ENCODE measurements around the gene EFHC2. TPM values are rescaled to one million over a fixed set of nuclear protein-coding genes. Genes with fewer than 3 reads are reported as not detected.

The EFHC2 gene
- total RNA-seq, 1 experiment from 2014 or later = 1.1 TPM

- Histone ChIP-seq H3K4ac (ENCODE audit: low read depth, low read length) (no peak overlapping the region), H2BK12ac (ENCODE audit: insufficient read length, low read depth, low read length) (no peak overlapping the region), H2AK5ac (ENCODE audit: insufficient read length, low read length) (no peak overlapping the region), H3K27ac (ENCODE audit: insufficient read length, low read depth, low read length) (no peak overlapping the region), H3K79me2 (ENCODE audit: insufficient read depth, low read length) (no peaks in the 10 kb centered on the region), H3K27me3 (ENCODE audit: insufficient read depth, low read length) (no peaks in the 10 kb centered on the region), H3K14ac (ENCODE audit: insufficient read depth, low read length) (no peak overlapping the region), H4K91ac (ENCODE audit: insufficient read length, low read depth, low read length) (no peak overlapping the region), H3K9me3 (ENCODE audit: control insufficient read depth, low read depth, low read length) (peaks cover 30% of the 10 kb centered on the region), H3K4me1 (ENCODE audit: insufficient read depth, low read length) (no peaks in the 10 kb centered on the region), H2BK120ac (ENCODE audit: low read depth, low read length, poor library complexity, severe bottlenecking) (no peak overlapping the region), H3K56ac (ENCODE audit: insufficient read length, low read depth, low read length) (no peak overlapping the region), H2BK15ac (ENCODE audit: low read depth, low read length) (no peak overlapping the region), H3T11ph (ENCODE audit: low read length) (no peak overlapping the region), H3K4me2 (ENCODE audit: insufficient read depth, insufficient read length, low read length) (no peak overlapping the region), H2BK20ac (ENCODE audit: low read depth, low read length, poor library complexity, severe bottlenecking) (no peak overlapping the region), H3K23ac (ENCODE audit: insufficient read length, low read depth, low read length) (no peak overlapping the region), H4K8ac (replicated peaks; ENCODE audit: insufficient read length, low read depth, low read length) (no peak overlapping the region), H4K20me1 (ENCODE audit: control insufficient read depth, insufficient read depth, insufficient read length) (no peaks in the 10 kb centered on the region), H3K18ac (ENCODE audit: insufficient read length, low read depth, low read length) (no peak overlapping the region), H3K9ac (ENCODE audit: extremely low read depth, insufficient read length, low read length) (no peak overlapping the region), H2AFZ (ENCODE audit: low read length) (no peak overlapping the region), H3K79me1 (ENCODE audit: insufficient read depth, low read depth, low read length, poor library complexity, severe bottlenecking) (no peaks in the 10 kb centered on the region), H4K5ac (ENCODE audit: insufficient read length, low read depth, low read length) (no peak overlapping the region), H3K23me2 (ENCODE audit: insufficient read length, low read depth, low read length, poor library complexity, severe bottlenecking) (no peaks in the 10 kb centered on the region), H2BK5ac (ENCODE audit: insufficient read length, low read length) (no peak overlapping the region)
- no peak for DNase-seq
- Mint-ChIP-seq H3K36me3 (ENCODE audit: insufficient read depth in 1 of 3, low read depth in 3 of 3) (peaks cover 0 to 2% (median 0%) of the 10 kb centered on the region in 3 experiments; a peak in 3 of 7 replicates), H3K4me3 (no peak overlapping the region), H3K27me3 (ENCODE audit: low read depth) (no peaks in the 10 kb centered on the region), H3K4me1 (peaks cover 0 to 3% of the 10 kb centered on the region in 2 experiments; a peak in 1 of 4 replicates), H3K27ac (no peak overlapping the region), H3K9me3 (peaks cover 63 to 74% of the 10 kb centered on the region in 2 experiments)
- WGBS (ENCODE audit: extremely low coverage, insufficient read length, low lambda C conversion rate) = no CpG with 5 or more reads among the region's 5 CpGs
- TF ChIP-seq CTCF (conservative IDR thresholded peaks at IDR 0.05) = no peak
Observed at GRCh38 chrX:44349561-44349960, 6.1 kb upstream of the EFHC2 start.
